HG03565 (cell line): Measurements from ENCODE around the gene GPATCH4.
"Not testable (repeated sequence)": the region's sequence is repeated elsewhere in the genome, so short reads cannot be mapped to it uniquely, and the experiment has no call there.

Source experiments
- ATAC-seq: cut with Tn5 transposase; IDR thresholded peaks from one replicate; pipeline ENCODE4 v1.9.1; 2021; ENCODE audit warnings: mild to moderate bottlenecking, moderate library complexity; ENCODE audit not compliant: unreplicated experiment

GPATCH4 gene

DNA sequence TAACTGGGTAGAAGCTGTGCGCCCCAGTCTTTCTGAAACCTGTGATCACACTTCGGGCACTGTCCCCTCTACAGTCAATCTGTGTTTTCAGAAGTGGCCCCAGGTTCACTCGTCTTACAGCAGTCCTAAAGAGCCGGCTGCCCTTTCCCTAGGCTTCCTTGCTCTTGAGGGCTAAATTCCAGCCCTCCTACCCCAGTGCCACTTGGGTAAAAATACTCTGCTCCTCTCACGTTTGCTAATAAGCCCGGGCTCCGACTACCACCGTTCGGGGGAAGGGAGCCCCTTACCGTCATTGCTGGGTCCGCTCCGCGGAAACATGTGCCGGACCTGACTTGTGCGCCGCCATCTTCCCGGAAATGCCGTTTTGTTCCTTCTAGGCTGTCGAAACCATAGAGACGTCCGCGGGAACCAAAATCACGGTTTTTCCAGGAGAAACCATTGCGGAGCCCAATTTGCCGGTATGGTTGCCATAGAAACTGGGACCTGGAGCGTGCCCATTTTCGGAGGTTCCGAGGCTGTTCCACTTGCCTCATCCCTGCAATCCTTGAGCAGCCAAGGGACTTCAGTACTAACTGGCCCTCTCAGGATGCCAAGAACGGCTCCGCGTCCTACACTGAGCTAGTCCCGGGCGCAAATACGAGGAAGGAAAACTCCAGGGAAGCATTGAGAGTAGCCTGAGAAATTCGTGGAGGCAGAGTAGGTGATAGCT is at the start of gene GPATCH4:
GPATCH4 (minus strand) TSS at position 358 of the 709 bp plus-strand sequence.
- ATAC-seq: no peak

DNA sequence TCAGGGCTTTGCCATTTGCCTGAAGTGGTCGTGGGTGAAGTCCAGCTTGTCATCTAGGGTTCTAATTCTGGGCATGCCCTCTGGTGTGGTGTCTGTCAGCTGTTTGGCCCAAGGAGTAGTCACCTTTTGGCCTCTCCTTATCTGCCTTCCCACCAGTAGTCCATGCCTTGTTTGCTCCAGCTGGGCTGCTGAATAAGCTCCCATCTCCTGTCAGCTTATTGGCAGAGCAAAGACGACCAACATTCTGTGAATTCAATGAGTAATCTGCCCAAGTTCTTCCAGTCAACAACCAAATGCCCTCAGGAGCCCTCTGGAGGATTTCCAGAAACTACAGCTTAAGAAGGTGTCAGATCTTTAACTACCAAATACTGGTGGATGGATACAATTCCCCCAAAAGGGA is 47.7 kb upstream of the GPATCH4 start:
- no peak for ATAC-seq

DNA sequence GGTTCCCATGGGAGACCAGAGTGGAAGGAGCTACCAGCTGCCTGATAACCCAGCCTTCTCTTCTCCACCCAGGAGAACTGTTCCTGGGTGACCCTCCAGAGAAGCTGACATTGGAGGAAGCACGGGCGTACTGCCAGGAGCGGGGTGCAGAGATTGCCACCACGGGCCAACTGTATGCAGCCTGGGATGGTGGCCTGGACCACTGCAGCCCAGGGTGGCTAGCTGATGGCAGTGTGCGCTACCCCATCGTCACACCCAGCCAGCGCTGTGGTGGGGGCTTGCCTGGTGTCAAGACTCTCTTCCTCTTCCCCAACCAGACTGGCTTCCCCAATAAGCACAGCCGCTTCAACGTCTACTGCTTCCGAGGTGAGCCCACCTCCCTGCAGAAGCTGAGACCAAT is 47.2 kb upstream of the GPATCH4 start:
- ATAC-seq: no peak

DNA sequence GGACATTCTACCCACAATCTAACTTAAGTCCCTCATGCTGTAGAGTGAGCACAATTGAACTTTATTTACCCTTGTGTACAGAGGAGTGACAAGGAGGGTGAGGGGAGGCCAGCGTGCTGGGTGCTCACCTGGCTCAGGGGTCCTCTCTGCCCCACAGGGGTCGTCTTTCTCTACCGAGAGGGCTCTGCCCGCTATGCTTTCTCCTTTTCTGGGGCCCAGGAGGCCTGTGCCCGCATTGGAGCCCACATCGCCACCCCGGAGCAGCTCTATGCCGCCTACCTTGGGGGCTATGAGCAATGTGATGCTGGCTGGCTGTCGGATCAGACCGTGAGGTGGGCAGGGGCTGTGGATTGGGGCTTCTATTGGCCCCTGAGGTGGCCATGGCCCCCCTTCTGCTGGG is 46.1 kb upstream of the GPATCH4 start:
- no peak for ATAC-seq

DNA sequence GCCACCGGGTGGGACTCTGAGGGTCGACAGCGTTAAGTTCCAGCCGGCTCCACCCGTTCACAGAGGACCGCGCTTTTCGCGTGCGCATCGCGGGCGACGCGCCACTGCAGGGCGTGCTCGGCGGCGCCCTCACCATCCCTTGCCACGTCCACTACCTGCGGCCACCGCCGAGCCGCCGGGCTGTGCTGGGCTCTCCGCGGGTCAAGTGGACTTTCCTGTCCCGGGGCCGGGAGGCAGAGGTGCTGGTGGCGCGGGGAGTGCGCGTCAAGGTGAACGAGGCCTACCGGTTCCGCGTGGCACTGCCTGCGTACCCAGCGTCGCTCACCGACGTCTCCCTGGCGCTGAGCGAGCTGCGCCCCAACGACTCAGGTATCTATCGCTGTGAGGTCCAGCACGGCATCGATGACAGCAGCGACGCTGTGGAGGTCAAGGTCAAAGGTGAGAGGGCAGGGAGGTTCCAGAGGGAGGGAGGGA is 45.5 kb upstream of the GPATCH4 start:
- no peak for ATAC-seq

DNA sequence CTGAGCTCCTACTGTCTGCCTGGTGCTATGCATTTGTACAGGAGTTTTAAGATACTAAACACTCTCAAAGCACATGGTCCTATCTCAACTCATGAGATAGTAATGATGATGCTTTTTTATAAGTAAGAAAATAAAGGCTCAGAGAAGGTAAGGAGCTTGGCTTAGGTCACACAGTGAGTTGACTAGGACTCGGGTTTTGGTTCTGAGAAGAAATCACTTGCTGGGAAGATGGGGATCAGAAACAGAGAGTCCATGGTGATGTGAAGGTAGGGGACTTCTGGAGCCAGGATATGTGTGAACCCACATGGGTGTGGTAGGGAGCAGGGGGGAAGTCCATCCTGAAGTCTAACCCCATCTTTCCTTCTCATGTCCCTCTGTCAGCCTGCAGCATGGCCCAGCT is 44.4 kb upstream of the GPATCH4 start:
- no peak for ATAC-seq

DNA sequence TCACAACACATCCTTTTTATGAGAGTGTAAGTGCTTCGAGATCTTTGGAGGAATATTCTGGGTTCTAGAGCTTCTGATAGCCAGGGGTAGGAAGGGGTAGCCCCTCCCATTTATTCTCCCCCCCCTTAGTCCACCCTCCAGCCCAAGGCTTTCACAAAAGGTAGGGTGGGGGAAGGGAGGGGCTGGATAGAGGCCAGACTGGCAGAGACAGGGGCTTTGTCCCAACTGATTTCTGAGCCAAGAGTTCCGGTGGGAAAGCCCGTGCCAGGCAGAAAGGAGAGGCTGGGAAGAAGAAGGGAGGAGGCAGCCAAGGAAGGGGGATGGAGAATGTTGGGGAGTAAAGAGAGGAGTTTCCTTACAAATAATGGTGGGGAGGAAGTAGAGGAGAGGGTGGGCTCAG is 43.8 kb upstream of the GPATCH4 start:
- ATAC-seq: no peak

DNA sequence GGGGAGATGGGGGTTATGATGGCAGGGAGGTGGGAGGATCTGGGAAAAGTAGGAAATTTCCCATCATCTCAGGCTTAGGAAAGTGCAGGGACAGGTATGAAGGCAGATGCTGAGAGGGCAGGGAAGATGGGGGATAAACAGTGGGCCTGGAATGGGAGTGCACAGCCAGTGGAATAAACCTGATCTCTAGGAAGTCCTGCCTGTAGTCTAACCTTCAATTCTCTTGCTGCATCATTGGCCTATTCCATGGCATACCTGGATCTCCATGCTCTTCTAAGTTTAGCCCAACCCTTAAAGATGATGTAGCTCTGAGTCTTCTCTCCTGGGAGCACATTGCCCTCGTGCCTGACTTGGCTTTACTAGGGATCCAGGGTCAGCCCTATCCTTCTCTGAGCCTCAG is 43.4 kb upstream of the GPATCH4 start:
- no peak for ATAC-seq

DNA sequence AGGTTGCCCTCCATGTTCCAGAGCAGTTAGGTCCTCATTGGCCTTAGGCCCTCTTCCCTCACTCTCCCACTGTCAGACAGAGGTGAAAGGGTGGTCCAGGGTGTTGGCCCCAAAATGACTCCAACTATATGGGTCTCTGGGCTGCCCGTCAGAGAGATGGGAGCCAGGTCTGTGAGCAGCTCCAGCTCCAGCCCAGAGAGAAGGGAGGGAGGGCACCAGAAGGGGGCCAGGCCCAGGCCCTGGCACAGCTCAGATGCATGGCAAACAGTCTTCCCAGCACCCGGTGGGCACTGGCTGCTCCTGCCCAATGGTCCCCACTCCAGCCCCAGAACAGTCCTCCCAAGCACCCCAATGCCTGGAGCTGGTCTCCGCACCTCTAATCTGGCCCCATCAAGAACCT is 42.9 kb upstream of the GPATCH4 start:
- ATAC-seq: no peak

DNA sequence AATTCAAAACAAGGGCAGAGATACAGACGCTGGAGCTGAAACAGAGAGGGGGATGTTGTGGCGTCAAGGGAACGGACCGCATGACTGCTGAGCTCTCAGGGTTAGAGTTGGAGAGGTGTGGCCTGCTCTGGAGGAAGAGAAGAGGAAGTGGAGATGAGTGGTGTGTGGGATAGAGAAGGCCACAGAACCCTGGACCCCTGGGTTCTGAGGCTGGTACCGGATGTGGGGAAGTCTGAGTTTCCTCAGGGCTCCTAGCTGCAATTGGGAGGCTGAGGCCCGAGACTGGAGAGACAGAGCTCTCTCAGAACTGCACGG is 42.5 kb upstream of the GPATCH4 start:
- ATAC-seq: no peak

DNA sequence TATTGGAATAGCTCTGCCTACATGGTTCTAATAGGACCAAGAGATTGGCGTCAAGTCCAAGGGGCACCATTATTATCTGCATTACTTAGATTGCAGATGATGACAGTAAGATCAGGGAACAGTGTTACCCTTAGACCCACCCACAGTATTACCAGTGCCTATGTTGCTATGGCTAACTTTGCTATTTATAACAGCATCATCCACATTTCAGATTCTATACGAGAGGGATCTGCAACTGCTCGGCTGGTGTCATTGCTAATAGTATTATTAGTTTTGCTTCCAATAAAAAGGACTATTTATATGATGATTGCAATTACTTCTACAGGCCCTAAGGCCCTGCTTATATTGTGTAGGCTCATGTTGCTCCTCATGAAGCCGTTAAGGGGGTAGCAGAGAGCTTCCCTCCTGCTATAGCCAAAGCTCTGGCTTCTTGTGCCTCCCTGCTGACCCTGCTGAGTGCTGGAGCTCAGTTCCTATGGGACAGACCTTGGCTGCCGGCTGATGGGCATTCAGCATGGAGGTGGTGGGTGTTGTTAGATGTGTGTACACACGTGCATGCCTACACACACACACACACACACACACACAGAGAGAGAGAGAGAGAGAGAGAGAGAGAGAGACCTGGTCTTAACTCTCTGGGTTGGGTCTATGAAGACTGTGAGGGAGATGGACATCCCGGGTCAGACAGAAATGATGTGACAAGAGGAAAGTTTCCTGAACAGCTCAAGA is 41.9 kb upstream of the GPATCH4 start:
- no peak for ATAC-seq

DNA sequence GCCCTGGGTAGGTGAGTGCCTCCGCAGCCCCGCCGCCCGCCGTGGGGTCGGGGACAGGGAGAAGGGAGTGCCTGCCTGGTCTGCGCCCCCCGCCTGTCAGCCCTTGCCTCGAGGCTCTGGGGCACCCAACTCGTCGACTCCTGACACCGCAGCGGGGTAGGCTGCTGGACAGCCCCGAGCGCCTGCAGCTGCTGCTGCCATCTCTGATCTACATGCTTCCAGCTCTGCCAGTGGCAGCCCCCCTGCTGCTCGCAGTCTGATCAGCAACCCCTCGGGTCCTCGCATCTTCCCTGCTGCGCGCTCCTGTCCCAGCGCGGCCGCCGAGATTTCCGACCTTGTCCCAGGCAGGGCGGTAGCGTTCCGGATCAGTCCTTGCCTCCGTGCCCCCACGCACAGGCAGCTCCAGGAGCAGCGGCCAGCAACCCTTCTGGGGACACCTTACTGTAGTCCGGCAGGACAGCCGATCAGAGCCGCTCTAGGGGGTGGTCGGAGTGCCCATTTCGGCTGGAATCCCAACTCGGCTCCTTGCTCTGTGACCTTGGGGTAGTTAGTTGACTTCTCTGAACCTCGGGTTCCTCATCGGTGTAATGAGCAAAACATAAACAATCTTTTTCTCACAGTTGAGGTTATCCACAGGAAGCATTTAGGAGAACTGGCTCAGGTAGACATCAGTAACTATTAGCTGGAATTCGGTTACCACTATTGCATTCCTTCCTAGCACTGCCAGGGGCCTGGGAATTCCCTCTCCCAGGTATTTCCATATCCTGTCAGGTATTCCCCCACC is 41.2 kb upstream of the GPATCH4 start:
- ATAC-seq: no peak

DNA sequence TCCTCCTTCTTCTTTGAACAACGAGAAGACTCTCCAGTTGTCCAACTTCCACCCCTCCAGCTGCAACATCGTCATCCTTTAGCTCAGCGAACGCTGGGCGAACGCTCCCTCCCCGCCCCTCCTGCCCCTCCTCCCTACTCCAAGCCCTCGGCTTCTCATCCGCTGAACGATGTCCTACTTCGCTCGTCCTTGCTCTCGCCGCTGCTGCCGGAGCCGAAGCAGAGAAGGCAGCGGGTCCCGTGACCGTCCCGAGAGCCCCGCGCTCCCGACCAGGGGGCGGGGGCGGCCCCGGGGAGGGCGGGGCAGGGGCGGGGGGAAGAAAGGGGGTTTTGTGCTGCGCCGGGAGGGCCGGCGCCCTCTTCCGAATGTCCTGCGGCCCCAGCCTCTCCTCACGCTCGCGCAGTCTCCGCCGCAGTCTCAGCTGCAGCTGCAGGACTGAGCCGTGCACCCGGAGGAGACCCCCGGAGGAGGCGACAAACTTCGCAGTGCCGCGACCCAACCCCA is 40.5 kb upstream of the GPATCH4 start, which contains the start of gene BCAN:
BCAN (plus strand) TSS at position 357 of the 504 bp plus-strand sequence. CDS start 3,938 bp downstream, outside the sequence.
- ATAC-seq: no peak

DNA sequence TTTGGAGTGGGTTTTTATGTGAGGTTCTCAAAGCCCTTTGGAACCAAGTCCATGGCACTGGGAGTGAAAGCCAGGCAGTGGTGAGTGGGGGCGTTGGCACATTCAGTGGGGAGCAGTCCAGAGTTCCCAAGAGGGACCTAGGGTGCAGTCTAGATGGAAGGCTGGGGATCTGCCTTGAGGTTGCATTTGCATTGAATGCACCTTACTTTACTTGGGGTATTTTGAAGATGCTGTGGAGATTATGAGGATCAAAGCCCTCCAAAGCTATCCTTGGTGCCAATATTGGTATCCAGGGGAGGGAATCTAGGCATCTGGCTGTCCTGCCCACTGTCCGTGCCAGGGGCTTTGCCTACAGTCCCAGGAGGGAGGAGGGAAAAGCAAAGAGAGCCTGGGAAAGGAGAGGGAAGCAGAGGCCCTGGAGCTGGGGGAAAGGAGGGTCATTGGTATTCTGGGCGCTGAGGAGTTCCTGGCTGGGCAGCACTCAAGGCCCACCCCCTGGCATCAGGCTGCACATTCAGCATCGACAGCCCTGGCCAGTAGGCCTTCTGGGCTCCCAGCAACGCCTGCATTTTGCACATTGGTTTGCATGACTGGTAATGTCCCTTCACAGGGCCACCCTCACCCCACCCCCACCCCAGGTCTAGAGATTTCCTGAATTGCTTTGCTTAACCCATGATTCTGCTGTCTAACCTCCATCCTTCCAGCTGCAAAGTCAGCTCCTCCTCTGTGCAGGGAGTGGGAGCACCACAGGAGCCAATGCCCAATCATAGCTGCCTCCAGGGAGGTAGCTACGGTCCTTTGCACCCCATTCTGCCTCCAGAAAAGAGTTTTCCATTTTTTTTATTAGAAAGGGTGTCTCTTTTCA is 39.8 kb upstream of the GPATCH4 start:
- no peak for ATAC-seq

DNA sequence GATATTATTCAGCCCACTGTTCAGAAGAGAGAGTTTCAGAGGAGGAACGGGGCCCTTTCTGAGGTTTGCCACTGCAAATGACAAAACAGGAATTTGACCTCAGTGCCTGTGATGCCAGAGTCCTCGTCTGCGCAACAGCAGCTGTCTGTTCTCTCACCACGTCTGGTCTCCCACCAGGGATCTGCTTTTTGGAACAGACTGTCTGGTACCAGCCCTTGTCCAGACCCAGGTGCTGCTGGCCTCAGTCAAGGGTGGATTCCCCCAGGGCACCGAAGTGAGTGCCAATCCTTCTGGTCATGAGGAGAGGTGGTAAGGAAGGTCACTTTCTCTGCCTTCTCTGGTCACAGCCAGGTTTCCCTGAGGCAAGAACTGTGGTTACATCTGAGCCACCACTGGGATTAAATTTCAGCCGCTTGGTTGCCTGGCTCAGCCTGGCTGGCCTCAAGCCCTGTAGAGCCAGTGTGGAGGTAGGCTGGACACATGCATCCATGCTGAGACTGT is 38.4 kb upstream of the GPATCH4 start:
- no peak for ATAC-seq

DNA sequence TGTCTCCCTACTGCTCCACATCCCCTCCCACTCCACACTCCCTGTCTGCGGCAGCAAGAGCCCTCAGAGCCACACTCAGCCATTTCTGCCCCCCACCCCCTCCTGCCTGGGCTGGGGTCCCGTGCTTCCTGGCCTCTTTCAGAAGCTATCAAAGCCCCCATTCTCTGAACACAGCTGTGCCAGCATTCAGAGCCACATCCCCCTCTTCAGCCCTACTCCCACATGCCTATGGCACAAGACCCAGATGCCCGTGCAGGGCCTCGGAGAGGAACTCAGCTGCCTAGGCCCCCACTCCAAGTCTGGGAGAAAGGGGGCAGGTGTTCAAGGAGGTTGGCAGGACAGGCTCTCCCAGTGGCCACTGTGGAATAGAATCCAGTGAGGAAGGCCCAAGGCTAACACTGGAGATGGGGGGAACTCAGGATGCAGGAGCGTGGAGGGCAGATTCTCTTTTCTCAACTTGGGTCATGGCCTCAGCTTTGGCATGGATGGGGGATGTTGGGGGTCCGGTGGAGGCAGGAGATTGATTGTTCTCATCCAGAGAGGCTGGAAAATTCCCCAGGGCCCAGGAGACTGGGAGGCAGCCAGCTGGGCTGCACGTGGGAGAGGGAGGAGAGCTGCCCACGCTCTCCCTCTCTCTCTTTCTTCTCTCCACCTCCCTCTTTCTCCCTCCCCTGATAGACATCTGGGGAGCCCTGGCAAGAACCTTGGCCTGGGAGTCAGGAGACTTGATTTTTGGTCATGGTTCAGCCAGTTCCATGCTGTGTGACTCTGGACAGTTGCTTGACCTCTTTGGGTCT is 37.1 kb upstream of the GPATCH4 start:
- ATAC-seq: no peak

DNA sequence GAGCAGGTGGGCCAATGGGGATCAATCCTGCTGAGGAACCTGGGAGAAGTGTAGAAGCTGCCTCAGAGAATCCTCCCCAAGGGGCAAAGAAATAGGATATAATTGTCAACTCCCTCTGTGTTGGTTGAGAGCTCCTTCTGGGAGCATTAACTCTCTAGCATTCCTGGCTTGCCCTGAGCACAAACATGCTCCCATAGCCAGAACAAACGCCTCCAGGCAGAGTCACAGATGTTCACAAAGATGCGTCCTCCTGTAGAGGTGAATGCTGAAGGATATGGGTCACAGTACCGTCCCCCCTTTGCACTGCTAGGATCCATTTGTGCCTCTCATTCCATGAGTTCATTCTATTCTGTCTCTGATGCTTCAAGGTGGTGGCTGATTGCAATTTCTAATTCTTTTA is 31.1 kb upstream of the GPATCH4 start:
- no peak for ATAC-seq

DNA sequence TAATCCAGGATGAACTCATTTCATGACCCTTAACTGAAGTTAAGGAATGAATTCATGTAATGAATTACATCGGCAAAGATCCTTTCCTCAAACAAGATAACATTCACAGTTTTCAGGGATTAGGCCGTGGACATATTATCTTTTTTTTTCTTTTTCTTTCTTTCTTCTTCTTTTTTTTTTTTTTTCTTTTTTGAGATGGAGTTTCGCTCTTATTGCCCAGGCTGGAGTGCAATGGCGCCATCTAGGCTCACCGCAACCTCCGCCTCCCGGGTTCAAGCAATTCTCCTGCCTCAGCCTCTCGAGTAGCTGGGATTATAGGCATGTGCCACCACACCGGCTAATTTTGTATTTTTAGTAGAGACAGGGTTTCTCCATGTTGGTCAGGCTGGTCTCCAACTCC is 29.9 kb upstream of the GPATCH4 start:
- ATAC-seq: not testable (repeated sequence)

DNA sequence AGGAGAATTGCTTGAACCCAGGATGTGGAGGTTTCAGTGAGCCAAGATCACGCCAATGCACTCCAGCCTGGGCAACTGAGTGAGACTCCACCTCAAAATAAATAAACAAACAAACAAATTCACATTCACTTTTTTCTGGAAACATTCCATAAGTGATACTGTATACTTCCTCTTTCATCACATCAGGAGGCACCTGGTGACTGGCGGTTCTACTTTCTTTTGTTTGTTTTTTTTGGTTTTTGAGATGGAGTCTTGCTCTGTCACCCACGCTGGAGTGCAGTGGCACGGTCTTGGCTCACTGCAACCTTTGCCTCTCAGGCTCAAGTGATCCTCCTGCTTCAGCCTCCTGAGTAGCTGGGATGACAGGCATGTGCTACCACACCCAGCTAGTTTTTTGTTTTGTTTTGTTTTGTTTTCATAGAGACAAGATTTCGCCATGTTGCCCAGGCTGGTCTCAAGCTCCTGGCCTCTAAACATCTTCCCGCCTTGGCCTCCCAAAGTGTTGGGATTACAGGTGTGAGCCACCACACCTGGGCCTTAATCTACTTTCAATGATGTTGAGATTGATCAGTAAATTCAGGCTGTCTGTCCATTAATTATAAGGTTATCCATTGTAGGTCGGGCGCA is 28.7 kb upstream of the GPATCH4 start:
- no peak for ATAC-seq
